ENCODE data around the gene SLC27A5.

DNA sequence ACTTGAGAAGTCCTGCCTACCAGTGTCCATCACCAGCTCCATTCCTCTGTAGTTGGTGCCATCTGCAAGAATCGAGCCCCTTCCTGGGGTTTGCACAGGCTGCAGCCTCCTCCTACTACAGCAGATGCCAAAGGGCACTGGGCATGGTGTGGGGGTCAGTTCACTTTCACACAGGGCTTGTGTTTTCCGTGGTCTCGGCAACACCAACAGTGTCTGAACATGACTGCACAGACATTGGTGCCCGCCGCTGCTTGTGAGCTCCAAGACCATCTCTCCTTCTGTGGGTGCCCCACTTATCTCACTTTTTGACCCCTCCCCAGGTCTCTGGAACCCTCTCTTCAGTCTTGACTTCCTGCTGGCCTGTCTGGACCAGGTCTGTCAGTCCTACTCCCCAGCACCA, 20.4 kb downstream of the SLC27A5 start:
- TF ChIP-seq POLR2A (IDR thresholded peaks at IDR 0.05; ENCODE audit: low read length): no peak
- no peak for TF ChIP-seq GATA1 (IDR thresholded peaks at IDR 0.05; ENCODE audit: low read depth, low read length)

Data from erythroblast (primary cell).